Measurements from ENCODE around the gene TRIM38.
"Not testable (repeated sequence)": the region's sequence is repeated elsewhere in the genome, so short reads cannot be mapped to it uniquely, and the experiment has no call there.

TRIM38 gene, protein sequence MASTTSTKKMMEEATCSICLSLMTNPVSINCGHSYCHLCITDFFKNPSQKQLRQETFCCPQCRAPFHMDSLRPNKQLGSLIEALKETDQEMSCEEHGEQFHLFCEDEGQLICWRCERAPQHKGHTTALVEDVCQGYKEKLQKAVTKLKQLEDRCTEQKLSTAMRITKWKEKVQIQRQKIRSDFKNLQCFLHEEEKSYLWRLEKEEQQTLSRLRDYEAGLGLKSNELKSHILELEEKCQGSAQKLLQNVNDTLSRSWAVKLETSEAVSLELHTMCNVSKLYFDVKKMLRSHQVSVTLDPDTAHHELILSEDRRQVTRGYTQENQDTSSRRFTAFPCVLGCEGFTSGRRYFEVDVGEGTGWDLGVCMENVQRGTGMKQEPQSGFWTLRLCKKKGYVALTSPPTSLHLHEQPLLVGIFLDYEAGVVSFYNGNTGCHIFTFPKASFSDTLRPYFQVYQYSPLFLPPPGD

DNA sequence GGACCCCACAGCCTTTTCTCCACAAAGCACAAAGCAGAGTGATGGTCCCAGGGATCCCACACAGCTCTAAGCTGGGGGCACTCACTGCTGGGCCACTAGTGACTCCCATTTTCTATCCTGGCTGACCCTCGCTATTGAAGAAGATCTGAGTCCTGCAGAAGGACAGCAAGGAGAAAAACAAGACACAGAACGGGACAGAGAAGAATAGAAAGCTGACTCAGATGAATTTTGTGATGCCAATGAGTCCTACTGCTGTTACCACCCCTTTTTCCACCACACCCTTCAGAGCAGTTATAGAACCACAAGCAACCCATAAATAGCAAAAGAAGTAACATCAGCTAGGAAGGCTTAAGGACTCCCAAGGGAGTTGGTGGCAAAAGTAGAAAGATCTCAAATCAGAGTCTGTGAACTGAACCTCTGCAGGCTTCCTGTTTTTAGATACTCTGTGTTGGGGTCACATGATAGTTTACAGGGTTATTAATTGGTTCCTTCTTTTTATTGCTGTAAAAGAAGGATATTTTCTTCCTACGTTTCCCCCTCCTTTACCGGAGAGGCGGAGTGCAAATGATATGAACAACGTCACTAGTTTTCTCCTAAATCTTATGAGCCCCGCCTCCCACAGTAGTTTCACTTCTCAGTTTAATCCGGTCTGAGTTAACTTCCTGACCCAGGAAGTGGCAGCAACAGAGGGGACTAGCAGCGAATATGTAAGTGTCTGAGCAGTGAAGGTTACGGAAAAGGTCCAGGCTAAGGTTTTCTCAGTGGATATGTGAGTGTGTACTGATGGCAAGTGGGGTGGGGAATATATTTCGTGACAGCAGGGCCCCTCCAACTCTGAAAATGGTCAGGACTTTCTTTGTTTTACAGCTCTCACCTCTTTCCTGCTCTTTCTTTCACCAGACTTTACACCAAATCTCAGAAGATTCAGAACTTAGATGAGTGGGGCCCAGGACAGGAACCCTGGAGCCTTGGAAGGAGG lies at the start of gene TRIM38:
Gene TRIM38 (plus strand): TSS at position 654 of the 979 bp plus-strand sequence. CDS start 3,721 bp downstream, outside the sequence.
- peak; percentile 11 for DNase-seq

DNA sequence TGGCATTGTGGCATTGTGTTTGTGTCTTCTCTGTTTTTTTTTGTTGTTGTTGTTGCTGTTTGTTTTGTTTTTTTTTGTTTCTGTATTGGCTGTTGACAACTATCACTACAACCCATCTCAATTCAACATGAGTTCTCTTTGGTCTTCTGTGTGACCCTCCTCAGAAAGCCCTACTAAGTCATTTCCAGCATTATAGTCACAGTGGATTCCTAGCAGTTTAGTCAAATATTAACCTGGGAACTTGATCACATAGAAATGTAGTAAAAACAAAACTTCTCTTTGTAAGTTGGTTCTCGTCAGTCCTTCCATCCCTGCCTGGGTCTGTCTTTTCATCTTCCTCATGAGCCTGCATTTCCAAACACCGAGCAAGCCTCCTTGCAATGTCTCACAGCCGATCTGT lies 48.9 kb upstream of the TRIM38 start:
- no peak for DNase-seq

DNA sequence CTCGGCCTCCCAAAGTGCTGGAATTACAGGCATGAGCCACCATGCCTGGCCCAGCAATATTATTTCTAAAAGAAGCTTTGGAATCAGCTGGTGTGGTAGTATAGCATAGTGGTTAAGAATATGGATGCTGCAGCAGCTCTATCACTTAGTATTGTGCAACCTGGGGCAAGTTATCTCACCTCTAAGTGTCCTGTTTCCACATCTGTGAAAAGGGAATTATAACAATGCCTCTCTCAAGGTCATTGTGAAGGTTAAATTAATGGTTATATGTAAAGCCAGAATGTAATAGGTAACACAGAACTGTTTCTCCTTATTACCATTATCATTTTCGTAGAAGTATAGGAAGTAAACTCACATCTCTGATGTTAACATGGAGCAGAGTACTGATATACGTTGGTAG lies 46.3 kb upstream of the TRIM38 start:
- no peak for DNase-seq

DNA sequence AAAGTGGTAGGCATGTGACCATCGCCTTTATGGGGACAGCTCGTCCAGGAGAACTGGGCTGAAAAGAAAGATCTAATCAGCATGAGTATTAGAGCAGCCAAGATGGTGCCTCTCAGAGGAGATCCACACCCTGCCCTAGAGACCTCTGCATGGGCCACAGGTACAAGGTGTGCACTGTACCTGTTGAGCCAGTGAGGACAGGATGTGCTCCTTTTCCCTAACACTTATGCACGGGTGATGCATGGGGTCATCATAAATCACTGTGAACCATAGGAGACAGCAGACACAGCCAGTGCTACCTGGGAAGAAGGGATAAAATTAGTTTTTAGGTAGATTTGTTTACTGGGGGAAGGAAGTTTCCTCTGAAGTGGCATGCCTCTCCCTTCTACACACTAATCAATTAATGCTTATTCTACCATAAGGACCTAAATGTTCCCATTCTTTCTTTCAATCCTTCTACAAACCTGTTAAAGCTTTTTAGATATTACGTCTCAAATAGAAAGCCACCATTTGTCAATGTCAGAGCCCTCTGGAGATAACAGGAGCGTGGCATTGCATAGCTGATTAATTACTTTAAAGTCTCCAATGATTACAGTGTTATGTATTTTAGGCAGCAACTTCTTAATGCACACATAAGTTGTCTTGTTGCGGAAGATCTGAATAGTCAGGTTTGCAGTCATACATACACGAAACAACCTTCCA lies 45.7 kb upstream of the TRIM38 start:
- DNase-seq = no peak

DNA sequence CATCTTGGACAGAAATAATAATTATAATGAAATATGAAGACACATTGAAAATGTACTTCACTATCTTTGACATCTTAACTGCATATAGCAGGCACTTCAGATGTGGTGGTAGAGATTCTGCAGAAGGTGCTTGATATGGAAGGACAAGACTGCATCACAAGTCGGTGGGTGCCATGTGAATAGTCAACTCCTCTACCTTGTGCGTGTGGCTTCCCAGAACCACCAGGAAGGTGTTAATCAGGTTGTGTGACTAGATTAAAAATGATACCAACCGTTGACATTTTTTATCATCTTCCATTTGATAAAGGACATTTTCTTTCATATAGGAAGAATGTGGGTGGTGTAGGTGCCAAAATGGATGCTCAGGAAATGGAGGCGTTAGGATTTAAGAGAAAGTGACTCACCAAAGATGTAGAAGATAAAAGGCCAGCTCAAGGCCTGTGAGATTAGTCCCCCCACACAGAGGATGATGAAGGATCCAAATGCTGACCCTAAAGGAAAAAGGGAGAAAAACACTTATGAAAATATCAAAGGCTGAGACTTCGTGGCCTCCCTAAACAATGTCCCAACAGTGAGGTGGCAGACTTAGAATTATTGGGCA lies 44.4 kb upstream of the TRIM38 start:
- no peak for DNase-seq

DNA sequence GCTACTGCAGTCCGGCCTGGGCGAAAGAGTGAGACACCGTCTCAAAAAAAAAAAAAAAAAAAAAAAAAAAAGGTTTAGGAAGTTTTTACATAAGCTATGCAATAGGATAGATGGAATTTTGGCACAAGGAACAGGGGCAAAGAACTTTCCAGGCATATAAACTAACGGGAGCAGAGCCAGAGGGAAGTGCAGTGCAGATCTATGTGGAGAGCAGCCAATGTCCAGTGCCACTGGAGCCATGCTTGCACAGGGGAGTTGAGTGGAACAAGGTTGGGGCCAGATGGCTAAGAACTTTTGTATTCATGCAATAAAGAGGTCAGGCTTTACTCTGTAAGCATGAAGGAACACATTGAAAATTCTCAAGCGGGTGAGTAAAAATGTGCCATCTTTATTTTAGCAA lies 42.9 kb upstream of the TRIM38 start:
- DNase-seq = no peak

DNA sequence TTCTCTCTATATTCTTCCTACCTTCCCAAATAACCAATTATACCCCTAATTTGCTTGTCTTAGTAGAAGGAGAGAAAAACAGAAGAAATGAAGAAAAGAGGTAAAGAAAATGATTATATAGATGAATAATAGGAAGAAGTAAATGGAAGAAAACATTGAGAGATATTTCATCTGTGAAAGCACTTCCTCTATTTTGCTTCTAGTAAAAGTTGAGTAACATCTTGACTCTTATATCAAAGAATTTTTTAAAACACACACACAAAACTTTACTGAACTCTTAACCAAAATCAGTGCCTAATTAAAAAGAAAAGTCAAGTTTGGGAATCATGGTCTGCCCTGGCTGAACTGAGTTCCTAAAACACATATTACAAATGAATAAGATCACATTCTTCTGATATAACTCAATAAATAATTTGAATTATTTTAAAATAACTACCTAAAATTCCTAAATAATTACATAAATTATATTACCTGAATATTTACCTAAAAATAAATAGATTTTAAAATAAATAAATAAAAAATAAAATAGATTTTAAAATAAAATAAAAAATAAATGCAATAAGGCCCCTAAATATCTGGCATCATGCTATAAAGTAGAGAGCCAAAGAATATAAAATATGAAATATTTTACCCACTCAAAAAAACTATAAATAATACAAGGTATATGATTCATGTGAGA lies 40.9 kb upstream of the TRIM38 start:
- no peak for DNase-seq

DNA sequence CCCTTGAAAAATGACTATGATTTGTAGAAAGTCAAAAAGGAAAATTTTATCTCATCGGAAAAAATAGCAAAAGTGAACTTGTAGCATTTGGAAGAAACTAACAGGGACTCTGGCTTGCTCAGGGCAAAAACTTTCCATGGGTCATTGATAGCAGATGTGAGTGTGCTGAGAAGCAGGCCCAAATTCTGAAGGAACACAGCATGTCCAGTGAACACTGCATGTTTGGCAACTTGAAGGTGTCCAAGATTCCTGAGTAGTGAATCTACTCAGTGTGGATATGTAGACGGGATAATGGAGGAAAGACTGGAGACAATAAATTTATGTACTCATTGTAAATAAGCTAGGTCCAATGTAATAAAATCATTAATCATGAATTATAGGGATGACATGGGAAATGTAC lies 40.3 kb upstream of the TRIM38 start:
- DNase-seq = no peak

DNA sequence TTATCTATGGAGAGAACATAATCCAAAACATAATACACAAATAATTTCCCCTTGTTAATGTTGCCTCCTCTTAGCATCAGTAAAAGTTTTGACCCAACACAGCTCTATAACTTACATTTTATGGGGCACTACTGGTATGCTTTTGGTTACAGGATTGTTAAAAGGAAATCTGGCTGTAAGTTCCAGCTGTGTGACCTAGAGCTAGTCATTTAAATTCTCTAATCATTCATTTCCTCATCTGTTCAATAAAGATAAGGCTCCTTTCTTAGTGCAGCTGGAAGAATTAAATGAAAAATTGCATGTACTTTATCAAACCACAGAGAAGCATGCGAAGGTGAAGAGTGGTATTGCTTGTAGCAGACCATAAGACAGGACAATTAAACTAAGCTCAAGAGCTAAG lies 36.7 kb upstream of the TRIM38 start:
- DNase-seq = no peak

DNA sequence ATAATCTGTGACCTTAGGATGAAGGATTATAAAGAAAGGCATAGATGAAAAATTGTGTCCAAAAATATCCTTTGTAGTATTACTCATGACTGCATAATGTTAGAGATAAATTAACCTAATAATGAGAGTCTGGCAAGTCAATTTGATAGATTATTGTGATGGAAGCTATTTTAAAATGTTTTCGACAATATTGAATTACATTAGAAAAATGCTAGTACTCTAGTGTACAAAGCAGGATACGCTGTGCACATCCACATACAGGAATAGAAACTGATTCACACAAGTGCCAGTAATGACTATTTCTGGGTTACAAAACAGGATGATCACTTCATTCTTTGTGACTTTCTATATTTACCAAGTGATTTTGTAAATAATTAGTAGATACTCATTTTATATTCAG lies 35.4 kb upstream of the TRIM38 start:
- DNase-seq = no peak

DNA sequence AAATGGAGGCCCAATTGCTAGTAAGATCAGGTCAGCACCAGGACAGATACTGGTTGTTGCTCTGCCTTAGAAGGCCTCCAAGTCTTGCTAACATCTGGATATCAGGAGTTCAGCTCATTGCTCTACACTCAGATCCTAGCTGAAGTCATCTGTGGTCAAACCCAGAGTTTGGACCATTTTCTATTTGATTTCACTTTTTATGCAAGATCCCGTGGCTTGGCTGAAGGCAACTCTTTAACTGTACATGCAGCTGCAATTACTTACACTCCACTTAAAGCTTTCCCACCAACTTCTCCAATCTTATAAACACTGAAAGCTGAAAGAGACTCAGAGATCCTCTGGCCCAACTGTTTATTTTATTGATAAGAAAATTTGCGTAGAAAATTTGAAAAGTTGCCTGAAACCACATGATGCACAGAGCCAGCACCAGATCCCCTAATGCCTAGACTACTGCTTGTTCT lies 34.8 kb upstream of the TRIM38 start:
- DNase-seq = no peak

DNA sequence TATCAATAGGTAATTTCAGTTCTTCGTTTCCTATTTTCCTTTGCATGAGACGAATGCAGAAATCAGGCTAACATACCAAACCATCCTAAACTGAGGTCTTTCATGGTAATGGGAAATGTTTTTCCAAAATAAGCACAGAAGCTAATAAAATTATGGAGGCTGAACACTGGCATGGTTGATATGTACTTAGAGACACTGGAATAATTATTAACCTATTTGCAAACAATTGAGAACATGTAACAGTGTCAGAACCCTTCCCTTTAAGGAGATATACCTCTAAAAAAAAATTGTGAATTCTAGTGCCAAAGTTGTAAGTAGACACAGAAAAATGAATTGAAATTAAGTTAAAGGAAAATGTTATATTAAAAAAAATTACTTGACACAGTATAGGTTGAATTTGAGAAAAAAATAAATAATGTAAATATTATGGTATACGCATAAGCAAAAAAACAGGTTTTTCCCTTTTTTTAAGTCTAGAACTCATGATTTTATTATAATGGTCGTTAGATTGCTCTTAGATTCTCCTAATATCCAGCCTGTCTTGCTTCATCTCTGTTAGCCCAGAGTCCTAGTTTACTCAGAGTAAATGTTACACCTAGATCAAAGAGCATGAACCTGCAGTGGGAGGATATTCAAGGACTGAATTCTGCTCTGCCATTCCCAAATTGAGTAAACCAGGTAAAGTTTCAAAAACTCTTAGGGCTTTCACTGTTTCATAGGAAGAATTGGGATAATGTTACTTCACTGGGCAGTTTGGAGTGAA lies 33.9 kb upstream of the TRIM38 start:
- DNase-seq = no peak

DNA sequence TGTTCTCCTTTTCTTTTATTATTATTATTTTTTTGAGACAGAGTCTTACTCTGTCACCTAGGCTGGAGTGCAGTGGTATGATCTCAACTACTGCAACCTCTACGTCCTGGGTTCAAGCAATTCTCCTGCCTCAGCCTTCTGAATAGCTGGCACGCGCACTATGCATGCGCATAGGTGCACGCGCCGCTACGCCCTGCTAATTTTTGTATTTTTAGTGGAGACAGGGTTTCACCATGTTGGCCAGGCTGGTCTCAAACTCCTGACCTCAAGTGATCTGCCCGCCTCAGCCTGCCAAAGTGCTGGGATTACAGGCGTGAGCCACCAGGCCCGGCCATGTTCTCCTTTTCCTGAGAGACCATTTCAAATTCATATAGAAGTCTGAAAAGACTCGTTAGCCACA lies 32.8 kb upstream of the TRIM38 start:
- not testable (repeated sequence) for DNase-seq

DNA sequence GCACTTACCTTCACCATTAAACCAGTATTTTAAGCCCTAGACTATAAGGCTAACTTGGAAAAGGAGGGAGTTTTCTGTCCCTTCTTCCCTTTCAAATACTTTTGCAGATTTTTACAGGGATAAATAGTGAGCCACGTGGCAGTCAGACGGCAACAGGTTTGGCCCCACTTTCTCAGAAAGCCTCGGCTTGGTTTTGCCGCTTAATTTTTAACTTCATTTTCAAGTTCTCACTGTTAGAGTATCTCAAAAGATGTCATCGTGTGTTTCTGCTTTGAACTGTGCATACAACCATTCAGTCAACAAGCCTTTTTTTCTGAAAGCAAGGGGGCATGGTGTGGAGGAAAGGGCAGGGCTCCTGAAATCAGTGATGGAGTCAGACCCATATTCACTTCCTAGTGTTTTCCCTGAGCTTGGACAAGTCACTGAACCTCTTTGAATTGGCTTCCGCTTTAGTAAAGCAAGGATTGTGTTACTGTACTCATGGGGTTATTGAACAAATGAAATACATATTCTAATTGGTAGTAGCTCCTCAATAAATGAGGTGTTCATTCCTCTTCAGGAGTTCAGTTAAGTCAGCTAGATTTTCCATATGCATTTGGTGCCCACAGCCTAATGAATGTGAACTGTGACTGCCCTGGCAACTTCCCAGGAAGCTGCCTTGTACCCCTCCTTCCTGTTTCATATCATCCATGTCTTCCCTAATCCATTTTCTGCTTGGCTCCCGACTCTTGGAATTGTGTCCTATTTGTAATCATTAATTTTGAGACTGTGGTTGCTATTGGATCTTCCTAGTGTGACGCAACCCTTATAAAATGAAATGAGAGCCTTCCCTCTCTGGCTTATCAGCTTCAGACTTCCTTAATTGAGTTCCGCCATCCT lies 31.8 kb upstream of the TRIM38 start, which contains the start of gene SLC17A2:
Gene SLC17A2 (minus strand): TSS at position 160 of the 879 bp plus-strand sequence. CDS start 4,895 bp downstream, outside the sequence.
- DNase-seq = no peak

DNA sequence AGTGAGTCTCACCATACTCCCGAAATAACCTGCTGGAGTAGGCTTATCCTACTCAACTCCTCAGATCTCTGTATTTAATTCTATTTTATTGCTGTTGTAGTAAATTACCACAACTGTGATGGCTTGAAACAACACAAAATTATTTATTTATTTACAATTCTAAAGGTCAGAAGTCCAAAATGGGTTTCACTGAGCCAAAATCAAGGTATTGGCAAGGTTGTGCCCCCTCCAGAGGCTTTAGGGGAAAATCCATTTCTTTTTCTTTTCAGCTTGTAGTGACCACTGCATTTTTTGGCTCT lies 31.2 kb upstream of the TRIM38 start:
- no peak for DNase-seq

DNA sequence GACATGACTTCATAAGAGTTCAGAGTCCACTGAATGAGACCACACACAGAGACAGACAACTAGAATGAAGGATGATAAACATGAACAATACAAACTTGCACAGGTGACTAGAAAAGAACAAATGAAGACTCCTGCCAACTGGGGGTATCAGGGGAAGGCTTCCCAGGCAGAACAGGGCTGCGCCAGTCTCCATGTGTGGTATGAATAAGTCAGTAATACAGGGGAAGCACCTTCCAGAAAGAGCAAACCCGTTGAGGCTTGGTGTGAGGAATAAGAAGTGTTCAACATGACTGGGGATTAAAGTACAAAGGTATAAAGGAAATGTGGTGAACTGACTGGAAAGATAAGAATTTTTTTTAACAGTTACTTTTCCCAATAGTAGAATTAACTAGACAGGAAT lies 28.4 kb upstream of the TRIM38 start:
- DNase-seq = no peak

DNA sequence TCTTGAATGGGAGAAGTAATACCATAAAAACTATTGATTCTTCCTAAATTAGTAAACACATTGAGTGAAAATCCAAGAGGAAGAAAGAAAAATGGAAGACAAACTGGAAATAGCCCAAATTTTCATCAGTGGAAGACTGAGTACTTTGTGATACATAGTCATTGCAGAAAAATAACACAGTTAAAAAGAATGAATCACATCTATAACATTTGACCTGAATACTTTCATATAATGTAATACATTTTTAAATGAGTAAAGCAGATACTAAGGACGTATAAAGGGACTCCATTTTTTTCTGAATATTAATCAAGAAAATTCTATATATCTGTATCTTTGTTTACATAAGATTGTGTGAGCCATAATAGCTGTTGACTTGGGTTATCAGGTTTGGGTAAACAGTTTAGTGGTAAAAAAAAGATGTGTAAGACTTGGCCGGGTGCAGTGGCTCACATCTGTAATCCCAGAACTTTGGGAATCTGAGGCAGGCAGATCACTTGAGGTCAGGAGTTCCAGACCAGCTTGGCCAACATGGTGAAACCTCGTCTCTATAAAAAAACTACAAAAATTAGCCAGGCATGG lies 27.8 kb upstream of the TRIM38 start:
- no peak for DNase-seq

DNA sequence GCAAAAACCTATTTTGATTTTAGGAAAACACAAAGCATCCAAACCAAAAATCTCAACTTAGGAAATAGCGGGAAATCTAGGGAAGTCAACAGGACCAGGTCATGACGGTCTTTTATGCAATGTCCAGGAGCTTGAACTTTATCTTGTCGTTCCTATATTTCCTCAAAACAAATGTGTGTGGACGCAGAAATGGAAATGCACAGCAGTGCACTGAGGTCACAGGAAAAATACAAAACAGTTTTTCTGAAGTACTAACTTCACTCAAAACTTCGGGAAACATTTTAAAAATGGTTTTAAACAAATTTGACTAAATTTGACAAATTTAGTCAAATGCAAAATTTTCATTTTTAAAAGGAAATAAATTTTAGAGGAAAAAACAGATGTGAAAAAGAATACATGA lies 26.6 kb upstream of the TRIM38 start:
- no peak for DNase-seq

DNA sequence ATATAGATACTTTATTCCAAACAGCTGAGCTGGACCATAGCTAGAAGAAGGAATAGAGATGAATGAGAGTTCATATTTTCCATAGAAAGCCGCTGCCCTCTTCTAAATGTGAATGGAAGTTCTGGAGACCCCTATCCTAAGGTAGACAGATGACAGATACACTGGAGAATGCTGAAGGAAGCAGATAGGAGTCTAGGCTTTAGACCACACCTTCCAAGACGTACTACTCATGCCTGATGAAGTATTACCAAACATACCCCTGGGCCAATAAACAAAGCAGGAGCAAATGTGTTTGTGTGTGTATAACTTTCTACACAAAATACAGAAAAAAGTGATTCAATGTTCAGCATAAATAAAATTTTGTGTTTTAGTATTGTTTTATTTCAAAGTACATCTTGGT lies 23.0 kb upstream of the TRIM38 start:
- DNase-seq = no peak

All from NCI-H69 (cell line).